CD4-positive, alpha-beta T cell treated with Interleukin-1 beta for 1 hour (primary cell): Measurements from ENCODE around the gene PPP2R5E.

Experiments
- DNase-seq, 2 donors: peaks; one replicate each; pipeline ENCODE4 v3.0.0-alpha.2; 2020 to 2022

PPP2R5E gene

GRCh38 chr14:63517354-63517753 is 25.8 kb downstream of the PPP2R5E start:
- DNase-seq: no peak

GRCh38 chr14:63515240-63515639 is 27.9 kb downstream of the PPP2R5E start:
- no peak for DNase-seq

- no peak for DNase-seq
Observed at GRCh38 chr14:63513756-63514155, 29.4 kb downstream of the PPP2R5E start.

GRCh38 chr14:63512861-63513260 is 30.3 kb downstream of the PPP2R5E start:
- no peak for DNase-seq

- DNase-seq: peak in 1 of 2 donors; percentile 21
Observed at GRCh38 chr14:63510538-63510937, 32.6 kb downstream of the PPP2R5E start.

GRCh38 chr14:63508033-63508432 is 35.1 kb downstream of the PPP2R5E start:
- peak; percentile 23 to 30 for DNase-seq

- no peak for DNase-seq
Observed at GRCh38 chr14:63504648-63505047, 38.5 kb downstream of the PPP2R5E start.

- DNase-seq: no peak
Observed at GRCh38 chr14:63501429-63501828, 41.7 kb downstream of the PPP2R5E start.

- no peak for DNase-seq
Observed at GRCh38 chr14:63499701-63500250, 43.4 kb downstream of the PPP2R5E start.

- no peak for DNase-seq
Observed at GRCh38 chr14:63496837-63497400, 46.3 kb downstream of the PPP2R5E start.

GRCh38 chr14:63493246-63493645 is 49.9 kb downstream of the PPP2R5E start:
- no peak for DNase-seq

- DNase-seq: no peak
Observed at GRCh38 chr14:63492391-63492790, 50.8 kb downstream of the PPP2R5E start.

GRCh38 chr14:63487724-63488123 is 55.5 kb downstream of the PPP2R5E start:
- no peak for DNase-seq

- no peak for DNase-seq
Observed at GRCh38 chr14:63486738-63487137, 56.4 kb downstream of the PPP2R5E start.

GRCh38 chr14:63483315-63483714 is 59.9 kb downstream of the PPP2R5E start:
- DNase-seq: no peak

GRCh38 chr14:63480599-63480998 is 62.6 kb downstream of the PPP2R5E start:
- no peak for DNase-seq

- no peak for DNase-seq
Observed at GRCh38 chr14:63478437-63478852, 64.7 kb downstream of the PPP2R5E start.

- peak in 1 of 2 donors; percentile 47 for DNase-seq
Observed at GRCh38 chr14:63478010-63478409, 65.2 kb downstream of the PPP2R5E start.

GRCh38 chr14:63477556-63477955 is 65.6 kb downstream of the PPP2R5E start:
- no peak for DNase-seq

- DNase-seq: no peak
Observed at GRCh38 chr14:63475761-63476160, 67.4 kb downstream of the PPP2R5E start.

GRCh38 chr14:63474844-63475243 is 68.3 kb downstream of the PPP2R5E start:
- DNase-seq: no peak

- DNase-seq: no peak
Observed at GRCh38 chr14:63474111-63474510, 69.1 kb downstream of the PPP2R5E start.

- DNase-seq: no peak
Observed at GRCh38 chr14:63472986-63473788, 70.0 kb downstream of the PPP2R5E start.
